ENCODE results near the gene LSM14A.
"Not testable (repeated sequence)": the region's sequence is repeated elsewhere in the genome, so short reads cannot be mapped to it uniquely, and the experiment has no call there.

LSM14A gene

GRCh38 chr19:34232566-34233481 lies 60.5 kb downstream of the LSM14A start:
- no peak for DNase-seq

GRCh38 chr19:34235425-34235940 lies 63.2 kb downstream of the LSM14A start:
- DNase-seq: no peak

GRCh38 chr19:34236035-34236987 lies 64.0 kb downstream of the LSM14A start:
- DNase-seq: no peak

GRCh38 chr19:34237283-34237682 lies 65.0 kb downstream of the LSM14A start:
- no peak for DNase-seq

GRCh38 chr19:34237939-34238338 lies 65.6 kb downstream of the LSM14A start:
- no peak for DNase-seq

GRCh38 chr19:34241513-34242337 lies 69.4 kb downstream of the LSM14A start:
- DNase-seq: peak; percentile 80

GRCh38 chr19:34243138-34243875 lies 71.0 kb downstream of the LSM14A start:
- not testable (repeated sequence) for DNase-seq

GRCh38 chr19:34243876-34244578 lies 71.7 kb downstream of the LSM14A start:
- DNase-seq: no peak

- peak; percentile 11 for DNase-seq
These were observed 72.5 kb downstream of the LSM14A start for GRCh38 chr19:34244611-34245299.

- no peak for DNase-seq
These were observed 74.0 kb downstream of the LSM14A start for GRCh38 chr19:34246340-34246739.

- no peak for DNase-seq
These were observed 76.6 kb downstream of the LSM14A start for GRCh38 chr19:34248941-34249340.

GRCh38 chr19:34253167-34253566 lies 80.9 kb downstream of the LSM14A start:
- DNase-seq: not testable (repeated sequence)

- DNase-seq: not testable (repeated sequence)
These were observed 81.4 kb downstream of the LSM14A start for GRCh38 chr19:34253681-34254045.

- peak; percentile 82 for DNase-seq
These were observed 81.9 kb downstream of the LSM14A start, which contains the start of gene GARRE1 for GRCh38 chr19:34254046-34254697. GARRE1 (plus strand) TSS chr19:34254554; CDS start chr19:34300474, 45,920 bp downstream.

GRCh38 chr19:34254698-34255432 lies 82.6 kb downstream of the LSM14A start:
- no peak for DNase-seq

- DNase-seq: no peak
These were observed 83.2 kb downstream of the LSM14A start for GRCh38 chr19:34255546-34255945.

GRCh38 chr19:34256835-34257558 lies 84.7 kb downstream of the LSM14A start:
- no peak for DNase-seq

- DNase-seq: no peak
These were observed 85.2 kb downstream of the LSM14A start for GRCh38 chr19:34257559-34257924.
